ENCODE measurements around the gene GARS1.
A peak's percentile ranks its signal among the peaks of the same experiment; 100 is the strongest.

Gene GARS1

GRCh38 chr7:30665449-30665848, 70.8 kb downstream of the GARS1 start:
- DNase-seq (ENCODE audit: low read depth), result no peak
- TF ChIP-seq CTCF (IDR thresholded peaks at IDR 0.05; ENCODE audit: insufficient read depth, low read depth, low read length, missing control alignments), result no peak
- no peak overlapping the region for H3K4me3 ChIP-seq (ENCODE audit: low read depth, low read length)

GRCh38 chr7:30667172-30667571, 72.5 kb downstream of the GARS1 start:
- H3K4me3 ChIP-seq (ENCODE audit: low read depth, low read length), result no peak overlapping the region
- TF ChIP-seq CTCF (IDR thresholded peaks at IDR 0.05; ENCODE audit: insufficient read depth, low read depth, low read length, missing control alignments), result no peak
- DNase-seq (ENCODE audit: low read depth), result no peak

- TF ChIP-seq CTCF (IDR thresholded peaks at IDR 0.05; ENCODE audit: insufficient read depth, low read depth, low read length, missing control alignments), result no peak
- no peak overlapping the region for H3K4me3 ChIP-seq (ENCODE audit: low read depth, low read length)
- DNase-seq (ENCODE audit: low read depth), result no peak
Measured at GRCh38 chr7:30668102-30668501, 73.4 kb downstream of the GARS1 start.

- no peak for TF ChIP-seq CTCF (IDR thresholded peaks at IDR 0.05; ENCODE audit: insufficient read depth, low read depth, low read length, missing control alignments)
- H3K4me3 ChIP-seq (ENCODE audit: low read depth, low read length), result no peak overlapping the region
- DNase-seq (ENCODE audit: low read depth), result peak; percentile 37
Measured at GRCh38 chr7:30671793-30672465, 77.3 kb downstream of the GARS1 start.

GRCh38 chr7:30674420-30674819, 79.7 kb downstream of the GARS1 start:
- no peak for DNase-seq (ENCODE audit: low read depth)

GRCh38 chr7:30674876-30675275, 80.2 kb downstream of the GARS1 start:
- DNase-seq (ENCODE audit: low read depth), result no peak
- no peak for TF ChIP-seq CTCF (IDR thresholded peaks at IDR 0.05; ENCODE audit: insufficient read depth, low read depth, low read length, missing control alignments)
- no peak overlapping the region for H3K4me3 ChIP-seq (ENCODE audit: low read depth, low read length)

More at GRCh38 chr7:30674420-30674819, 79.7 kb downstream of the GARS1 start:
- TF ChIP-seq CTCF (IDR thresholded peaks at IDR 0.05; ENCODE audit: insufficient read depth, low read depth, low read length, missing control alignments), result no peak
- no peak overlapping the region for H3K4me3 ChIP-seq (ENCODE audit: low read depth, low read length)

GRCh38 chr7:30678805-30679204, 84.1 kb downstream of the GARS1 start:
- no peak overlapping the region for H3K4me3 ChIP-seq (ENCODE audit: low read depth, low read length)
- no peak for TF ChIP-seq CTCF (IDR thresholded peaks at IDR 0.05; ENCODE audit: insufficient read depth, low read depth, low read length, missing control alignments)
- DNase-seq (ENCODE audit: low read depth), result no peak
